HepG2 (cell line): Measurements from ENCODE around the gene GPR17. TPM values are rescaled to one million over a fixed set of nuclear protein-coding genes. Genes with fewer than 3 reads are reported as not detected.
A peak's percentile ranks its signal among the peaks of the same experiment; 100 is the strongest.

ENCODE experiments used
- ARNT2 ChIP-seq: sonication (generic); formaldehyde crosslinking; IDR thresholded peaks from 2 replicates; pipeline ENCODE4 v1.8.0; 2022; ENCODE audit warnings: mild to moderate bottlenecking, low read depth, missing genetic modification reagents, moderate library complexity
- BCL6 ChIP-seq: IDR thresholded peaks from 2 replicates; pipeline ENCODE4 v1.6.1; 2016; ENCODE audit warnings: missing genetic modification reagents, missing compliant biosample characterization
- CCAR2 ChIP-seq: fragments of 200-400 bp; formaldehyde crosslinking; optimal IDR thresholded peaks from 2 replicates; pipeline ENCODE3; 2018; ENCODE audit warnings: low read depth, mild to moderate bottlenecking, low read length, moderate library complexity
- CHD4 ChIP-seq: fragments of 200-600 bp; sonication (generic); IDR thresholded peaks from 2 replicates; pipeline ENCODE4 v1.7.0; 2017; ENCODE audit warnings: mild to moderate bottlenecking, low read length, borderline replicate concordance
- GABPB1 ChIP-seq: IDR thresholded peaks from 2 replicates; pipeline ENCODE4 v1.6.1; 2016; ENCODE audit warnings: mild to moderate bottlenecking, missing genetic modification reagents, moderate library complexity, missing compliant biosample characterization
- GPN1 ChIP-seq: sonication (generic); formaldehyde crosslinking; IDR thresholded peaks from 2 replicates; pipeline ENCODE4 v1.5.1; 2020; ENCODE audit warnings: missing genetic modification reagents, borderline replicate concordance
- ISX ChIP-seq: sonication (generic); formaldehyde crosslinking; conservative IDR thresholded peaks from 2 replicates; pipeline ENCODE4 v1.5.0; 2020; ENCODE audit warnings: missing genetic modification reagents
- MEF2D ChIP-seq: sonication (generic); formaldehyde crosslinking; IDR thresholded peaks from 2 replicates; pipeline ENCODE4 v1.5.1; 2020; ENCODE audit warnings: mild to moderate bottlenecking, missing genetic modification reagents
- MYC ChIP-seq: sonication (generic); formaldehyde crosslinking; IDR thresholded peaks from 2 replicates; pipeline ENCODE4 v1.9.0; 2021; ENCODE audit warnings: missing genetic modification reagents, borderline replicate concordance
- RFX3 ChIP-seq: IDR thresholded peaks from 2 replicates; pipeline ENCODE4 v1.6.1; 2016; ENCODE audit warnings: missing biosample characterization, missing genetic modification reagents
- RFXANK ChIP-seq: IDR thresholded peaks from 2 replicates; pipeline ENCODE4 v1.6.1; 2016
- RNF219 ChIP-seq: sonication (generic); formaldehyde crosslinking; IDR thresholded peaks from 2 replicates; pipeline ENCODE4 v1.5.0; 2020; ENCODE audit warnings: mild to moderate bottlenecking, missing genetic modification reagents
- TCF7L2 ChIP-seq: IDR thresholded peaks from 2 replicates; pipeline ENCODE4 v1.6.1; 2011; ENCODE audit warnings: mild to moderate bottlenecking, low read depth, low read length, moderate library complexity
- TOE1 ChIP-seq: sonication (generic); formaldehyde crosslinking; IDR thresholded peaks from 2 replicates; pipeline ENCODE4 v1.4.0; 2020; ENCODE audit warnings: mild to moderate bottlenecking, missing genetic modification reagents
- ZNF282 ChIP-seq: fragments of 450-650 bp; IDR thresholded peaks from 2 replicates; pipeline ENCODE4 v1.6.1; 2018; ENCODE audit not compliant: partially characterized antibody
- ZNF407 ChIP-seq: sonication (generic); formaldehyde crosslinking; IDR thresholded peaks from one replicate; pipeline ENCODE4 v1.5.1; 2020; ENCODE audit warnings: mild to moderate bottlenecking, missing genetic modification reagents; ENCODE audit errors: not compliant biosample characterization
- ZNF484 ChIP-seq: sonication (generic); formaldehyde crosslinking; IDR thresholded peaks from 2 replicates; pipeline ENCODE4 v1.5.1; 2020; ENCODE audit warnings: mild to moderate bottlenecking, low read depth, missing genetic modification reagents, borderline replicate concordance
- ZNF547 ChIP-seq: sonication (generic); formaldehyde crosslinking; IDR thresholded peaks from 2 replicates; pipeline ENCODE4 v1.5.1; 2020; ENCODE audit warnings: mild to moderate bottlenecking, missing genetic modification reagents
- ZNF720 ChIP-seq: sonication (generic); formaldehyde crosslinking; IDR thresholded peaks from 2 replicates; pipeline ENCODE4 v1.4.0; 2020; ENCODE audit warnings: missing genetic modification reagents
- ZSCAN31 ChIP-seq: sonication (generic); formaldehyde crosslinking; IDR thresholded peaks from 2 replicates; pipeline ENCODE4 v1.5.0; 2020; ENCODE audit warnings: low read depth, mild to moderate bottlenecking, missing genetic modification reagents
- polyA plus RNA-seq, 8 experiments: library from polyadenylated mRNA; depleted of rRNA in 3 of 8; stranded (reverse) in 7 of 8; unstranded in 1 of 8; fragments of >200 nt; fragmentation: Illumina TruSeq in 4 of 8; extraction: Trizol in 4 of 8; gene quantifications; 2 replicates each; pipeline versions ENCODE4 v1.2.1 to v1.2.3, GENCODE V29; 2011 to 2016; ENCODE audit warnings: low read depth in 4 of 8, missing spikeins in 1 of 8, mixed read lengths in 1 of 8; ENCODE audit not compliant: insufficient read depth in 1 of 8
- total RNA-seq, 5 experiments: library from RNA; depleted of rRNA; stranded (reverse); fragments of >200 nt; fragmentation: Illumina TruSeq; extraction: Trizol; gene quantifications; 2 replicates each; pipeline ENCODE4 v1.2.3, GENCODE V29; 2016; ENCODE audit warnings: low read depth in 1 of 5

The GPR17 gene
- total and polyA plus RNA-seq, 2 of the 13 experiments (the other 11 are each of a cell fraction or from before 2014, with no cell fraction given) = not detected

- TF ChIP-seq CHD4 (no peak), TOE1 (CRISPR knock-in tag) (no peak), ISX (CRISPR knock-in tag) (no peak), CCAR2 (no peak), MYC (CRISPR knock-in tag) (peak; percentile 32; the same call in 1 of the 2 replicates), ZNF547 (CRISPR knock-in tag) (0 out of 2 replicates have a peak, but pooled peaks have one; percentile 20), RFX3 (CRISPR knock-in tag) (no peak), BCL6 (CRISPR knock-in tag) (no peak), TCF7L2 (no peak), ZNF282 (no peak), GPN1 (no peak), RFXANK (CRISPR knock-in tag) (no peak), ZNF484 (CRISPR knock-in tag) (no peak), RNF219 (CRISPR knock-in tag) (no peak), ZSCAN31 (CRISPR knock-in tag) (no peak), ARNT2 (peak; percentile 78), MEF2D (peak; percentile 53), GABPB1 (CRISPR knock-in tag) (peak; percentile 32; the same call in 1 of the 2 replicates), ZNF407 (CRISPR knock-in tag) (no peak), ZNF720 (CRISPR knock-in tag) (no peak)
Measured at GRCh38 chr2:127640082-127641072, 5.6 kb upstream of the GPR17 start (continued).
